Measurements from ENCODE around the gene PTPN21.

- TF ChIP-seq, protein P1, sequence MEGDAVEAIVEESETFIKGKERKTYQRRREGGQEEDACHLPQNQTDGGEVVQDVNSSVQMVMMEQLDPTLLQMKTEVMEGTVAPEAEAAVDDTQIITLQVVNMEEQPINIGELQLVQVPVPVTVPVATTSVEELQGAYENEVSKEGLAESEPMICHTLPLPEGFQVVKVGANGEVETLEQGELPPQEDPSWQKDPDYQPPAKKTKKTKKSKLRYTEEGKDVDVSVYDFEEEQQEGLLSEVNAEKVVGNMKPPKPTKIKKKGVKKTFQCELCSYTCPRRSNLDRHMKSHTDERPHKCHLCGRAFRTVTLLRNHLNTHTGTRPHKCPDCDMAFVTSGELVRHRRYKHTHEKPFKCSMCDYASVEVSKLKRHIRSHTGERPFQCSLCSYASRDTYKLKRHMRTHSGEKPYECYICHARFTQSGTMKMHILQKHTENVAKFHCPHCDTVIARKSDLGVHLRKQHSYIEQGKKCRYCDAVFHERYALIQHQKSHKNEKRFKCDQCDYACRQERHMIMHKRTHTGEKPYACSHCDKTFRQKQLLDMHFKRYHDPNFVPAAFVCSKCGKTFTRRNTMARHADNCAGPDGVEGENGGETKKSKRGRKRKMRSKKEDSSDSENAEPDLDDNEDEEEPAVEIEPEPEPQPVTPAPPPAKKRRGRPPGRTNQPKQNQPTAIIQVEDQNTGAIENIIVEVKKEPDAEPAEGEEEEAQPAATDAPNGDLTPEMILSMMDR (IDR thresholded peaks at IDR 0.05; ENCODE audit: poor library complexity), result no peak
- TF ChIP-seq EZH2phosphoT487 (IDR thresholded peaks at IDR 0.05; ENCODE audit: low read depth, severe bottlenecking, unreplicated experiment) (no peak), EZH2 (IDR thresholded peaks at IDR 0.05; ENCODE audit: borderline replicate concordance) (no peak)
Measured at GRCh38 chr14:88519907-88520306, 34.9 kb downstream of the PTPN21 start.
